Measurements from ENCODE around the gene LYZL1. TPM values are rescaled to one million over a fixed set of nuclear protein-coding genes. Genes with fewer than 3 reads are reported as not detected.
"Not testable (repeated sequence)": the region's sequence is repeated elsewhere in the genome, so short reads cannot be mapped to it uniquely, and the experiment has no call there.

The LYZL1 gene
- total RNA-seq, 1 donor from 2014 or later, result not detected

- peaks cover 10% of the 10 kb centered on the region for H3K4me1 ChIP-seq
- no peaks in the 10 kb centered on the region for H3K9me3 ChIP-seq
- H3K27me3 ChIP-seq, result no peaks in the 10 kb centered on the region
- DNase-seq (ENCODE audit: extremely low spot score in 2 of 2), result peak in 1 of 2 donors; percentile 11
- no peak overlapping the region for H3K4me3 ChIP-seq
- TF ChIP-seq POLR2AphosphoS5 (IDR thresholded peaks at IDR 0.05; ENCODE audit: insufficient read depth in 1 of 2, low read depth in 1 of 2) (no peak), POLR2A (IDR thresholded peaks at IDR 0.05) (no peak), CTCF (IDR thresholded peaks at IDR 0.05) (no peak)
- H3K27ac ChIP-seq, result no peak overlapping the region
- no peaks in the 10 kb centered on the region for H3K36me3 ChIP-seq
- intact Hi-C loops (cut with DNase I), result no loop called here
Measured at GRCh38 chr10:29316308-29317026, 27.6 kb downstream of the LYZL1 start.

- peaks cover 10% of the 10 kb centered on the region for H3K4me1 ChIP-seq
- no peaks in the 10 kb centered on the region for H3K9me3 ChIP-seq
- TF ChIP-seq POLR2AphosphoS5 (IDR thresholded peaks at IDR 0.05; ENCODE audit: insufficient read depth in 1 of 2, low read depth in 1 of 2), result no peak
- no peak for TF ChIP-seq CTCF (IDR thresholded peaks at IDR 0.05)
- no peak for TF ChIP-seq POLR2A (IDR thresholded peaks at IDR 0.05)
- intact Hi-C loops (cut with DNase I), result no loop called here
- H3K36me3 ChIP-seq, result no peaks in the 10 kb centered on the region
- no peaks in the 10 kb centered on the region for H3K27me3 ChIP-seq
- H3K27ac ChIP-seq, result no peak overlapping the region
- peak in 1 of 2 donors; percentile 1 for DNase-seq (ENCODE audit: extremely low spot score in 2 of 2)
- H3K4me3 ChIP-seq, result no peak overlapping the region
Measured at GRCh38 chr10:29317027-29317420, 28.2 kb downstream of the LYZL1 start.

- TF ChIP-seq POLR2A (IDR thresholded peaks at IDR 0.05) (no peak), CTCF (IDR thresholded peaks at IDR 0.05) (no peak), POLR2AphosphoS5 (IDR thresholded peaks at IDR 0.05; ENCODE audit: insufficient read depth in 1 of 2, low read depth in 1 of 2) (no peak)
- Histone ChIP-seq H3K27ac (no peak overlapping the region), H3K9me3 (no peaks in the 10 kb centered on the region), H3K27me3 (no peaks in the 10 kb centered on the region), H3K4me1 (peaks cover 10% of the 10 kb centered on the region), H3K36me3 (no peaks in the 10 kb centered on the region), H3K4me3 (no peak overlapping the region)
- intact Hi-C loops (cut with DNase I), result no loop called here
- DNase-seq (ENCODE audit: extremely low spot score in 2 of 2), result peak in 1 of 2 donors; percentile 34
Measured at GRCh38 chr10:29317423-29318021, 28.7 kb downstream of the LYZL1 start.

GRCh38 chr10:29318141-29319071, 29.5 kb downstream of the LYZL1 start:
- not testable (repeated sequence) for H3K27ac ChIP-seq

GRCh38 chr10:29319205-29319781, 30.4 kb downstream of the LYZL1 start:
- Histone ChIP-seq H3K4me3 (no peak overlapping the region), H3K27me3 (no peaks in the 10 kb centered on the region), H3K9me3 (no peaks in the 10 kb centered on the region), H3K27ac (no peak overlapping the region), H3K36me3 (no peaks in the 10 kb centered on the region), H3K4me1 (peaks cover 10% of the 10 kb centered on the region)
- intact Hi-C loops (cut with DNase I), result no loop called here
- no peak for TF ChIP-seq POLR2AphosphoS5 (IDR thresholded peaks at IDR 0.05; ENCODE audit: insufficient read depth in 1 of 2, low read depth in 1 of 2)
- TF ChIP-seq POLR2A (IDR thresholded peaks at IDR 0.05), result no peak
- TF ChIP-seq CTCF (IDR thresholded peaks at IDR 0.05), result no peak
- peak in 1 of 2 donors; percentile 64 for DNase-seq (ENCODE audit: extremely low spot score in 2 of 2)

More at GRCh38 chr10:29318141-29319071, 29.5 kb downstream of the LYZL1 start:
- H3K27me3 ChIP-seq; H3K36me3 ChIP-seq; intact Hi-C loops (cut with DNase I); H3K9me3 ChIP-seq; H3K4me1 ChIP-seq; H3K4me3 ChIP-seq: not testable (repeated sequence)
- DNase-seq (ENCODE audit: extremely low spot score in 2 of 2), result peak in 1 of 2 donors; percentile 47

- H3K27ac ChIP-seq; intact Hi-C loops (cut with DNase I); H3K36me3 ChIP-seq; H3K4me3 ChIP-seq; H3K9me3 ChIP-seq; H3K27me3 ChIP-seq; H3K4me1 ChIP-seq: not testable (repeated sequence)
- peak in 1 of 2 donors; percentile 52 for DNase-seq (ENCODE audit: extremely low spot score in 2 of 2)
Measured at GRCh38 chr10:29320680-29321121, 31.8 kb downstream of the LYZL1 start.
